CMK (cell line): ENCODE data around the gene ME2.
"Not testable (repeated sequence)": the region's sequence is repeated elsewhere in the genome, so short reads cannot be mapped to it uniquely, and the experiment has no call there.

Experiments used
- DNase-seq: peaks from one replicate; pipeline ENCODE4 v3.0.0-alpha.2; 2010; ENCODE audit warnings: low read depth

The ME2 gene

GRCh38 chr18:50862401-50862800 lies 16.5 kb upstream of the ME2 start:
- no peak for DNase-seq

DNA sequence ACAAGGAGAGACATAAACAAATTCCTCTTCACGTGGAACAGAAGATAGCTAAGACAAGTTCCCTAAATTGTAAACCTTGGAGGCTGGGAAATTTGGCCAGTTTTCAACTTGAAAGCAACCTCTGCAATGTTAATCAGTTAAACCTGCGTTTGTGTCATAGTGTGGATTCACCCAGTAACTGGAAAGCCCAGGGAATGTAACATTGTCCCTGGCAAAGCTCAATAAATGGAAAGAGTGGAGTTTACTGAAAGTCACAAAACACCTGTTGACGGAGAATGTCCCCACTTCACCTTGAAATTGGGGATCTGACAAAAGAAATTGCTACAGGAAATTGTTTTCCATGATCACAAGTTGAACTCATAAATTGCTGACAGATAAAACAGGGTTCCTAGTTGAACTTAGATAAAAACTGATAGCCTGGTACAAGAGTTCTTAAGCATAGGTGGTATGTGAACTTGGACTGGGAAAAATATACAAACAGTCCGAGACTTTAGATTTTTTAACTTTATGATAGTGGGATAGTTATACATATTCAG lies 15.0 kb upstream of the ME2 start:
- DNase-seq, result no peak

- DNase-seq, result no peak
These were observed 12.2 kb upstream of the ME2 start for GRCh38 chr18:50866765-50867164.

GRCh38 chr18:50869150-50869549 lies 9.8 kb upstream of the ME2 start:
- DNase-seq, result no peak

DNA sequence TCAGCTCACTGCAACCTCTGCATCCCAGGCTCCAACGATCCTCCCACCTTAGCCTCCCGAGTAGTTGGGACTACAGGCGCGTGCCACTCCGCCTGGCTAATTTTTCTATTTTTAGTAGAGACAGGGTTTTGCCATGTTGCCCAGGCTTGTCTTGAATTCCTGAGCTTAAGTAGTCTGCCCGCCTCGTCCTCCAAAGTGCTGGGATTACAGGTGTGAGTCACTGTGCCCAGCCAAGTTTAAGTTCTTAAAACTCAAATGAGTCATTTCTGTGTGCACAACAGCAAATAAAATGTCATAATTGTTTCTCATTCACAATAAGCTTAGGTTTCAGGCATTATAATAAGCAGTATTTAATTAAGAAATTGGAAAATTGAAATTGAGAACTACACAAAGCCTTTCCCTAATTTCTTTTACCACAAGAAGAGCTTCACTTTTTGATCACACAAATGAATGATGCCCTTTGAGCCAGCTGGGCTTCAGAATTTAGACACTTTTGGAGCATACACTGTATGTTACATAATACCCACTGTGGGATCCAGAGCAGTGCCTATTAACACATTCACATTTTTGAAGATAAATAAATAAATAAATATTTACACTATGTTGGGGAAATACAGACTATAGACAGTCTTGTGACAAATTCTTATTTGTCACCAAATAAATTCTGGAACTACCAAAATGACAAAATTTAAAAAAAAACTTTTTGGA lies 8.6 kb upstream of the ME2 start:
- DNase-seq, result no peak

DNA sequence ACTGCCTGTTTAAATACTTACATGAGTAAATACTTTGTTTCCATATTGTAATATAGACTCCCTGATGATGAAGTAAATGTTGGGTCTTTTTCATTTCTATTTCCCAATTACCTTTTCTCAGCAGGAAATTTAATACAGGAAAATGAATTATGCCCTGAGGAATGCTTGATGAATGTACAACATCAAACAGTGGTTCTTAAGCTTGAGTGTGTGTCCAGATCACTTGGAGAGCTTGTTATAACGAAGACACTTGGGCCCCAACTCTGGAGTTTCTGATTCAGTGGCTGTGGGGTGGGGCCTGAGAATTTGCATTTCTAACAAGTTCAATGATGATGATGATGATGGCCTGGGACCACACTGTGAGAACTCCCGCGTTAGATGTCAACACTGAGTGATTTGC lies 7.1 kb upstream of the ME2 start:
- DNase-seq, result no peak

DNA sequence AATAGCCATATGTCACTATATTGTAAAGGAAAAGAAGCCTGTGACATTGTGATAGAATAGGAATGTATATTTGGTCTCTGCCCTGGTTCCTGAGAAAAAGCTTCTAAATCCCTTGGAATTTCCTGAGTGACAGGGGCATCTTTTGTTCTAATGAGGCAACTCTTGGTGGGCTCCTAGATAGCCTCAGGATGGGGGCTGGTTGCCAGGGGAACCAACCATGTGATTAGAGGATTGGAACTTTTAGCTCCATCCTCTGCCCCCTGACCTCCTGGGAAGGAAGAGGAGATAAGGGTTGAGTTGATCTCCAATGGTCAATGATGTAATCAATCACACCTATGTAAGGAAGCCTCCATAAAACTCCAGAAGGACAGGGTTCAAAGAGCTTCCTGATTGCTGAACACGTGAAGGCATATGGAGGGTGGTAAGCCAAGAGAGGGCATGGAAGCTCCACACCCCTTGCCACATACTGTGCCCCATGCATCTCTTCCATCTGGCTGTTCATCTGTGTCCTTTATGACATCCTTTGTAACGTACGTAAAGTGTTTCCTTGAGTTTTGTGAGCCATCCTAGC lies 2.9 kb upstream of the ME2 start:
- no peak for DNase-seq

DNA sequence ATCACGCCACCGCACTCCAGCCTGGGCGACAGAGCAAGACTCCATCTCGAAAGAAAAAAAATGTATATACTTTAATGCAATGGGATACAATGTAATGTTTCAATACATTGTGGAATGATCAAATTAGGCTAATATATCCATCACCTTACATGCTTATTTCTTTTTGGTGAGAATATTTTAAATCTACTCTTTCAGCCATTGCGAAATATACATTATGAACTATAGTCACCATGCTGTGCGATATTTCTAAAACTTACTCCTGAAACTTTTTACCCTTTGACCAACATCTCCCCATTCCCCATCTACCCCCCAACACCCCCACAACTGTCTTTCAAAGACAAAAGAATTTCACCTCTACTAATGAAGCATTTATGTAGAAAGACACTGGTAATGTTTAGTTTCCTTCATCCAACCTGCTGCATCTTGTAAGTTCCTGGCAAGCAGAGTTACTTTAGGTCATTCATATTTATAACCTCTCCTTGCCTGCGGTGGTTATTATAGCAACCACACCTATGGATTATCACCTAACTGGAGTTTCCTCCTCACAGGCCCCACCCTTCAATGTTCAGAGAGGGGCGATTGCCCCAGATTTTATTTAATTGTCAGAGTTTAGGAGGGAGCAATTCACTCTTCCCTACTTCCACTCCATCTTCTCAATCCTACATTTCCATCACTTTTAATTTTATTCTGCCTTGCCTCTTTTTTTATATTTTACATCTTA lies 1.2 kb upstream of the ME2 start:
- DNase-seq, result no peak

DNA sequence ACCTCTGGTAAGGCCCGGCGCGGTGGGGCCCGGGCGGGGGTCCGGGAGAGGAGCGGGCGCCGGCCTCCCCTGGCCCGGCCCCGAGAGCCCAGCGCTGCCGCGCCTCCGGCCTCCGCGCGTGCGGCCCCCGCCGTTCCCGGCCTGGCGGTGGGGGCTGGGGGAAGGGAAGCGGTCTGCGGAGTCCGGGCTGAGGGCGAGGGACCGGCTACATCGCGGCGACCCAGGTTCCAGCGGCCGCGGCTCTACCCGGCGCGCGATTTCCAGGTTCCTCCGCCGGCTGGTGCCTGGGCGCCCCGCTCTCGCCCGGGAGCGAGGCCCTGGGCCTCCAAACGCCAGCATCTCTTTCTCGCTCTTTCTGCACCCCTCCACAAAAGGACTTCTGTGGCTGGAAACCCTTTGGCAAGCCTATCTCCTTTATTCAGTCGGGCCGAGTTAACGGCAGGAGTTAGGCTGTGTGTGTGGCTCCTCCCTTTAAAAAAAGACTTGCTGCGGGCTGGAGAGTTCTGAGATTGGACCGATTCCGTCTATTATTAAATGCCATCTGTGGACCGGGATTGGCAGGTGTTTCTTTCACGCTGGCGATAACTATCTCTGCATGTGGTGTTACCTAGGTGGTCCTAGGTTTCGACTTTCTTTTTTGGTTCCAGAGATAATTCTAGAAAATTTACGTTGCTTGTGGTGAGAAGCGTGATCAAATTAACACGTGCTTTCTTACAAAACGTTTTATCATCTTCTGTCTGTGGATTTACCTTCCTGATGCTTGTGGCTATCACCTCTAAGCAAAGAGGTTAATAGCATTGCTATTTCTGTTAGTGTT lies 592 bp downstream of the ME2 start:
- DNase-seq, result no peak

DNA sequence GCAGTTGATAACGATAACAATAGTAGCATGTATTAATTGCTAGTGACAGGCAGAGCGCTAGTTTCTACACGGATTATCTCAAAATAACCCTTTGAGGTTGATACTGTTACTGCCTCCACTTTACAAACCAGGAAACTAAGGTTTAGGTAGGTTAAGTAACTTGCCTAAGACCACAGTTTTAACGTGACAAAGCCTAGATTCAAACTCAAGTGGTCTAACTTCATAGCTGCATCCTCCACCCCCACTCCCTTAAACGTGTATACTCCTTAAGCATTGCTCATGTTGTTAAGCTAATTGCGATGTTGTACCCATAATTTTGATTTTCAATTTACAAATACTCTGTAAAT lies 1.2 kb downstream of the ME2 start:
- no peak for DNase-seq

GRCh38 chr18:50880944-50881343 lies 2.0 kb downstream of the ME2 start:
- DNase-seq, result not testable (repeated sequence)

GRCh38 chr18:50886929-50887328 lies 8.0 kb downstream of the ME2 start:
- no peak for DNase-seq

DNA sequence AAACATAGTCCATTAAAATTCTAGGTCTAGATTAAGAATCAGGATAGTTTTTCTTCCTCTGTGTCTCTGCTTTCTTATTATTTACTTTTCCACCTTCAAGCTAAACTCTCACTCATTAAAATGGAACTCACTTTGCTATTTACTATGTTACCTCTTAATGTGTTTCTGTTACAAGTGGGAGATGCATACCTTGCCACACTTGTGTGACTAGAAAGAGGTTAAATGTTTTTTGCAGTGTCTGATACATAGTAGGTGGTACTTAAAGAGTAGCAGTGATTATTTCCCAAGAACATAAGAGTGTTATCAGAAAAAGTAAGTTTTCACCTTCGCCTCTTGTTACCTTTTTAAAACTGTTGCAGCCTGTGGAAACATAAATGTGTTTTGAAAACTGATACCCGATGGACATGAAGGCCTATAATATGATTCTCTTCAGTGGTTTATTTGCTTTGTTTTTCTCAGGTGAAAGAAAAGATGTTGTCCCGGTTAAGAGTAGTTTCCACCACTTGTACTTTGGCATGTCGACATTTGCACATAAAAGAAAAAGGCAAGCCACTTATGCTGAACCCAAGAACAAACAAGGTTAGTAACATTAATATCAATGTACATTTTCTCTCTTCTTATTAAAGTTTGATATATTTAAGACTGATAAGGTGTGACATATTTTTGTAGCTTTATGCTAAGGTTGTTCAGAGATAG lies 16.6 kb downstream of the ME2 start:
- no peak for DNase-seq

GRCh38 chr18:50896093-50896492 lies 17.2 kb downstream of the ME2 start:
- no peak for DNase-seq

- DNase-seq, result no peak
These were observed 20.0 kb downstream of the ME2 start for GRCh38 chr18:50898919-50899318.

DNA sequence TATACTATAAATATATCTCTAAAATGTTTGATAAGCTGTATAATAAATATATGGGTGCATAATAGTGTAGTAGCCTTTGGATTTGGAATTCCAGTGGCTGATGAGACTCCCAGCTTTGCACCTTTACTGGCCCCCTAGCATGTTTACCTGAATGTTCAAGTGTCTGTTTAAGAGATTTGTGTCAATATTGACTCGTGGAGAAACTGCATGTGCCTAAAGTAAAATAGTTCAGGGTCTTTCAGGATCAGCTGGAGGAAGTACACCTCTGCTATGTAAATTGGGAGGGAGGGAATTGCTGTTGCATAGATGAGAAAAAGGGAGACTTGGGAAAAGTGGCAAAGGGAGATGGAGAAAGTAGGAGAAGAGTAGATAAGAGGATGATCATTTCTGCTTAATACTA lies 23.9 kb downstream of the ME2 start:
- no peak for DNase-seq

GRCh38 chr18:50906843-50907242 lies 27.9 kb downstream of the ME2 start:
- DNase-seq, result no peak

DNA sequence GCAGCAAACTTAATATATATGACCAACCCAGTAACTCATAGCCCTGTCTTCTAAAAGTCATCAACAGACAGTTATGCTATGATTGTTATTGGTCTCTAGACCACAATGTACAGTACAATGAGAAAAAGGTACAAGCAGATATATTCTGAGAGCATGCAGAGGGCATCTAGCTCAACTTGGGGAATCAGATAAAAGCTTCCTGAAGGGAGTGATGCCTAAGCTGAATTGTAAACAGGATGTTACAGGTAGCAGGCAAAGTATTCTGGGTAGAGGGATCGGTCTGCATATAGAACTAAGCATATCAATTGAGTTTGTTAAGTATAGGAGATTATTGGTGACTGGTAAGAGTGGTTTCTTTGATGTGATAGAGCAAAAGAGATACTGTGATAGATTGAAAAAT lies 30.3 kb downstream of the ME2 start:
- DNase-seq, result no peak

- no peak for DNase-seq
These were observed 32.1 kb downstream of the ME2 start for GRCh38 chr18:50911006-50911405.

DNA sequence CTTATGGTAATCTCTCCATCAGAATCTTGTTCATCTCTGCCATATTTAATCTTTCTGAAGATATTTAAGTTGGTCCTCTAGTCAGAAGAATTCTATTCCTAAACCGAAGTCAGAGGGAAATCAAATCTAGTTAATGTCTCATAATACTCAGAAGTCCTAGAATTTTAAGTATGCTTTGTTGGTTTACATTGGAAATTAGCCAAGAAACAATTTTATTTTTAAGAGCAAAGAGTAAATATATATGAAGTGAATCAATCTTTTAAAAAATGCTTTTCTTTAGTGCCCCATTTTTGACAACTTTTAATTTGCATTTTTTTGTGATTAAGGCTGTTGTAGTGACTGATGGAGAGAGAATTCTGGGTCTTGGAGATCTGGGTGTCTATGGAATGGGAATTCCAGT lies 38.1 kb downstream of the ME2 start:
- DNase-seq, result no peak

DNA sequence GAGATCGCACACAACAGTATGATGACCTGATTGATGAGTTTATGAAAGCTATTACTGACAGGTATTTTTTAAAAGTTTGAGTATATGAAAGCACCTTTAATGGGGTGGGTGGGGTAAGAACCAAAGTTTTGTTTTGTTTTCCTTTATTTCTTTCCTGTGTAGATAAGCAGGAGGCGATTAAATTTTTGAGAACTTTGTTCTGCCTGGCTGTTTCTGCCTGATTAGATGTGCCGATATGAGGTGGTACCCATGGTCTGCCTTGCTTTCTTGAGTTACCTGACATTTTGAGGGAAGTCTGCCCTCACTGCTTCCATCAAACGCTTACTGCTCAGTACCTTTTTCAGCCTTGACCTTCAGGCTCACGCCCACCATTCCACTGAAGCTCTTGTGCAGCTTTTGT lies 39.2 kb downstream of the ME2 start:
- no peak for DNase-seq

DNA sequence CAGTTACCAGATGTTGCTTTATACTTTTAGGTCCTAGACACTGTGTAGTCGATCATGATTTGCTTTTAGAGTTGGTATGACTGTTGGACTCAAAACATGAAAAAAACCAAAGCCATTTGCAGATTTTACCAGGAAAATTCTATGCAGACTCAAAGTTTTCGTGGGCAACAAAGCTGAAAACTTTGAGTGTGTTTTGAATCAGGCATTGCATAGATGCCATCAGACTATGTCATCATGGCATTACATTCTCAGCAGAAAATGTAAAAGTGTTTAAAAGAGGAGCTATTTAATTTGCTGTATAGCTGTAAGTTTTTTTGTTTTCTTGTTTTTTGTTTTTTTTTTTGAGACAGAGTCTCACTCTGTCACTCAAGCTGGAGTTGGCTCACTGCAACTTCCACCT lies 45.5 kb downstream of the ME2 start:
- no peak for DNase-seq
